Ascending aorta (tissue), 2 donors: ENCODE measurements around the gene NDUFS8. TPM values are rescaled to one million over a fixed set of nuclear protein-coding genes. Genes with fewer than 3 reads are reported as not detected.
A peak's percentile ranks its signal among the peaks of the same experiment; 100 is the strongest.

ENCODE experiments used
- DNase-seq, 2 donors: peaks; one replicate each; pipeline ENCODE4 v3.0.0-alpha.2; 2019; ENCODE audit warnings: low spot score in 2 of 2
- H3K27ac ChIP-seq, 2 donors: fragments of 200-600 bp; sonication (generic); one replicate each; pipeline ENCODE4 v1.5.1; 2016 to 2017; ENCODE audit warnings: mild to moderate bottlenecking in 1 of 2
- H3K27me3 ChIP-seq: fragments of 200-600 bp; sonication (generic); one replicate; pipeline ENCODE4 v1.5.1; 2017
- H3K36me3 ChIP-seq, 2 donors: fragments of 200-600 bp; sonication (generic); one replicate each; pipeline ENCODE4 v1.5.1; 2016
- H3K4me1 ChIP-seq, 2 donors: fragments of 200-600 bp; sonication (generic); one replicate each; pipeline ENCODE4 v1.5.1; 2016 to 2017; ENCODE audit warnings: mild to moderate bottlenecking in 1 of 2
- H3K4me3 ChIP-seq, 2 donors: fragments of 200-600 bp; sonication (generic); one replicate each; pipeline ENCODE4 v1.5.1; 2016 to 2017; ENCODE audit warnings: mild to moderate bottlenecking in 1 of 2
- H3K9me3 ChIP-seq, 2 donors: fragments of 200-600 bp; sonication (generic); one replicate each; pipeline ENCODE4 v1.5.1; 2016
- CTCF ChIP-seq, 3 experiments: fragments of 200-600 bp in 2 of 3; fragments of 450-650 bp in 1 of 3; sonication (generic) in 2 of 3; IDR thresholded peaks; one replicate each; pipeline ENCODE4 v1.5.1; 2016 to 2019; ENCODE audit warnings: antibody characterized with exemption in 3 of 3, mild to moderate bottlenecking in 1 of 3, moderate library complexity in 1 of 3
- intact Hi-C: fragments of 100-400 bp; cut with DNase I; formaldehyde crosslinking; loops from one replicate; pipeline ENCODE4 v1.15.1; 2023
- total RNA-seq: library from RNA; depleted of rRNA; stranded (reverse); fragments of >200 nt; gene quantifications from one replicate; pipeline ENCODE4 v1.1.0, GENCODE V29; 2016

The NDUFS8 gene
- total RNA-seq, 1 donor from 2014 or later: 316 TPM

GRCh38 chr11:68047437-68048290, 17.2 kb downstream of the NDUFS8 start:
- intact Hi-C loops: no loop called here
- H3K27ac ChIP-seq: no peak overlapping the region
- DNase-seq: no peak
- H3K36me3 ChIP-seq: peaks cover 67 to 86% of the 10 kb centered on the region in 2 donors
- H3K9me3 ChIP-seq: no peaks in the 10 kb centered on the region
- TF ChIP-seq CTCF (IDR thresholded peaks at IDR 0.05): no peak
- no peaks in the 10 kb centered on the region for H3K27me3 ChIP-seq
- no peak overlapping the region for H3K4me3 ChIP-seq
- no peaks in the 10 kb centered on the region for H3K4me1 ChIP-seq

- Histone ChIP-seq H3K27ac (peak overlapping the region in 1 of 2 donors; percentile 29), H3K4me3 (no peak overlapping the region), H3K9me3 (no peaks in the 10 kb centered on the region), H3K36me3 (peaks cover 68 to 78% of the 10 kb centered on the region in 2 donors), H3K27me3 (no peaks in the 10 kb centered on the region), H3K4me1 (no peaks in the 10 kb centered on the region)
- TF ChIP-seq CTCF (IDR thresholded peaks at IDR 0.05): no peak
- intact Hi-C loops: no loop called here
- no peak for DNase-seq
Observed at GRCh38 chr11:68048681-68049508, 18.4 kb downstream of the NDUFS8 start.

GRCh38 chr11:68049509-68050370, 19.3 kb downstream of the NDUFS8 start:
- intact Hi-C loops: no loop called here
- no peak overlapping the region for H3K4me3 ChIP-seq
- H3K27ac ChIP-seq: no peak overlapping the region
- no peaks in the 10 kb centered on the region for H3K9me3 ChIP-seq
- H3K27me3 ChIP-seq: no peaks in the 10 kb centered on the region
- no peak for TF ChIP-seq CTCF (IDR thresholded peaks at IDR 0.05)
- peak in 1 of 2 donors; percentile 62 for DNase-seq
- H3K4me1 ChIP-seq: no peaks in the 10 kb centered on the region
- H3K36me3 ChIP-seq: peaks cover 60 to 69% of the 10 kb centered on the region in 2 donors

- Histone ChIP-seq H3K4me1 (no peaks in the 10 kb centered on the region), H3K27ac (no peak overlapping the region), H3K27me3 (no peaks in the 10 kb centered on the region), H3K4me3 (no peak overlapping the region), H3K9me3 (no peaks in the 10 kb centered on the region), H3K36me3 (peaks cover 56 to 64% of the 10 kb centered on the region in 2 donors)
- no peak for TF ChIP-seq CTCF (IDR thresholded peaks at IDR 0.05)
- intact Hi-C loops: no loop called here
- no peak for DNase-seq
Observed at GRCh38 chr11:68050371-68050841, 19.9 kb downstream of the NDUFS8 start.
